ENCODE data around the gene ATAD3C. TPM values are rescaled to one million over a fixed set of nuclear protein-coding genes. Genes with fewer than 3 reads are reported as not detected.
"Not testable (repeated sequence)": the region's sequence is repeated elsewhere in the genome, so short reads cannot be mapped to it uniquely, and the experiment has no call there.

ATAD3C gene
- total and polyA plus RNA-seq, 11 donors: 0.12 to 3.4 (median 0.53) TPM; not detected in 2

GRCh38 chr1:1477206-1477605 lies 27.7 kb downstream of the ATAD3C start:
- DNase-seq (no peak), ATAC-seq (no peak)
- TF ChIP-seq CTCF (IDR thresholded peaks at IDR 0.05) (no peak), POLR2A (IDR thresholded peaks at IDR 0.05) (no peak)
- H3K4me1 ChIP-seq: peaks cover 0 to 16% (median 13%) of the 10 kb centered on the region in 12 donors
- H3K4me3 ChIP-seq: no peak overlapping the region
- no peaks in the 10 kb centered on the region for H3K27me3 ChIP-seq
- no peak overlapping the region for H3K27ac ChIP-seq
- WGBS, 4 donors: 93 to 96% (median 96%) methylated on average over 22 of the region's 22 CpGs
- intact Hi-C loops (cut with DNase I): no loop called here
- no peaks in the 10 kb centered on the region for H3K9me3 ChIP-seq
- peaks cover 0 to 35% (median 28%) of the 10 kb centered on the region in 9 donors for H3K36me3 ChIP-seq

GRCh38 chr1:1479547-1480487 lies 30.3 kb downstream of the ATAD3C start:
- intact Hi-C loops (cut with DNase I): no loop called here
- Histone ChIP-seq H3K27me3 (no peaks in the 10 kb centered on the region), H3K4me3 (no peak overlapping the region), H3K9me3 (no peaks in the 10 kb centered on the region), H3K36me3 (peaks cover 0 to 57% (median 52%) of the 10 kb centered on the region in 9 donors), H3K27ac (no peak overlapping the region), H3K4me1 (no peaks in the 10 kb centered on the region)
- 94 to 95% (median 95%) methylated on average over 23 to 42 of the region's 42 CpGs for WGBS, 4 donors
- DNase-seq (no peak), ATAC-seq (peak in 1 of 4 donors; percentile 14)
- TF ChIP-seq CTCF (IDR thresholded peaks at IDR 0.05) (no peak), POLR2A (IDR thresholded peaks at IDR 0.05) (no peak)

GRCh38 chr1:1480488-1480867 lies 31.0 kb downstream of the ATAD3C start:
- H3K27me3 ChIP-seq; DNase-seq; H3K9me3 ChIP-seq; intact Hi-C loops (cut with DNase I); H3K27ac ChIP-seq; H3K4me1 ChIP-seq; H3K4me3 ChIP-seq; ATAC-seq: not testable (repeated sequence)
- 93 to 98% (median 97%) methylated on average over 10 to 16 of the region's 16 CpGs; no CpG with 5 or more reads in 1 of the 4 donors for WGBS, 4 donors
- peaks cover 0 to 58% (median 55%) of the 10 kb centered on the region in 9 donors for H3K36me3 ChIP-seq

GRCh38 chr1:1481811-1482210 lies 32.3 kb downstream of the ATAD3C start:
- H3K27ac ChIP-seq; H3K4me1 ChIP-seq; H3K4me3 ChIP-seq; intact Hi-C loops (cut with DNase I); H3K9me3 ChIP-seq; DNase-seq; ATAC-seq; H3K27me3 ChIP-seq: not testable (repeated sequence)
- 94 to 98% (median 96%) methylated on average over 17 to 30 of the region's 30 CpGs for WGBS, 4 donors
- H3K36me3 ChIP-seq: peaks cover 0 to 66% (median 59%) of the 10 kb centered on the region in 9 donors

- no peak for TF ChIP-seq POLR2A (IDR thresholded peaks at IDR 0.05)
- no peak for TF ChIP-seq CTCF (IDR thresholded peaks at IDR 0.05)
- 96% methylated on average over 14 of the region's 14 CpGs for WGBS, 4 donors
- no peaks in the 10 kb centered on the region for H3K4me1 ChIP-seq
- DNase-seq: no peak
- no peak overlapping the region for H3K4me3 ChIP-seq
- intact Hi-C loops (cut with DNase I): no loop called here
- H3K9me3 ChIP-seq: no peaks in the 10 kb centered on the region
- H3K27me3 ChIP-seq: no peaks in the 10 kb centered on the region
- no peak for ATAC-seq
- no peak overlapping the region for H3K27ac ChIP-seq
- H3K36me3 ChIP-seq: peaks cover 0 to 74% (median 57%) of the 10 kb centered on the region in 9 donors
Observed at GRCh38 chr1:1482856-1483255, 33.4 kb downstream of the ATAD3C start.

All from heart left ventricle (tissue), 16 donors.